WTC11 (cell line): ENCODE results near the gene SLC39A13. TPM values are rescaled to one million over a fixed set of nuclear protein-coding genes. Genes with fewer than 3 reads are reported as not detected.
A peak's percentile ranks its signal among the peaks of the same experiment; 100 is the strongest.

ENCODE experiments used
- ATAC-seq: fragments of 200-7000 bp; cut with Tn5 transposase; 2 replicates; pipeline ENCODE4 v1.10.0; 2021; ENCODE audit warnings: mild to moderate bottlenecking, moderate library complexity
- CTCF ChIA-PET: fragments of 300-600 bp; sonication (Branson Sonifier 250); formaldehyde crosslinking; loops from one replicate; lab custom pipeline; 2021; ENCODE audit warnings: antibody characterized with exemption; lab: Charles Lee
- POLR2A ChIA-PET: fragments of 350-600 bp; sonication (Branson Sonifier 250); formaldehyde crosslinking; loops from one replicate; lab custom pipeline; 2021; ENCODE audit warnings: antibody characterized with exemption; lab: Charles Lee
- DNase-seq: peaks from one replicate; pipeline ENCODE4 v3.0.0; 2021; ENCODE audit warnings: low spot score
- H3K27ac Mint-ChIP-seq: 2 replicates; pipeline ENCODE4 v1.8.0; 2021; ENCODE audit warnings: mixed read lengths
- H3K27me3 Mint-ChIP-seq: 2 replicates; pipeline ENCODE4 v1.8.0; 2021; ENCODE audit warnings: low read depth, mild to moderate bottlenecking, moderate library complexity, mixed read lengths
- H3K36me3 Mint-ChIP-seq: 2 replicates; pipeline ENCODE4 v1.8.0; 2021; ENCODE audit warnings: mixed read lengths
- H3K4me1 Mint-ChIP-seq: 2 replicates; pipeline ENCODE4 v1.8.0; 2022; ENCODE audit warnings: mixed read lengths
- H3K4me3 Mint-ChIP-seq: 2 replicates; pipeline ENCODE4 v1.8.0; 2021; ENCODE audit warnings: mild to moderate bottlenecking, moderate library complexity, mixed read lengths
- H3K9me3 Mint-ChIP-seq: 2 replicates; pipeline ENCODE4 v1.8.0; 2021; ENCODE audit warnings: mixed read lengths
- CREB1 ChIP-seq: sonication (generic); formaldehyde crosslinking; IDR thresholded peaks from 2 replicates; pipeline ENCODE4 v1.8.0; 2023; ENCODE audit warnings: mild to moderate bottlenecking, missing genetic modification reagents
- E2F4 ChIP-seq: sonication (generic); formaldehyde crosslinking; IDR thresholded peaks from 2 replicates; pipeline ENCODE4 v1.8.1; 2022; ENCODE audit warnings: low read depth, mild to moderate bottlenecking, moderate library complexity, missing genetic modification reagents, borderline replicate concordance
- ELF4 ChIP-seq: sonication (generic); formaldehyde crosslinking; IDR thresholded peaks from 2 replicates; pipeline ENCODE4 v1.8.1; 2022; ENCODE audit warnings: low read depth, mild to moderate bottlenecking, moderate library complexity, missing genetic modification reagents
- IRF1 ChIP-seq: sonication (generic); formaldehyde crosslinking; IDR thresholded peaks from 2 replicates; pipeline ENCODE4 v1.8.0; 2023; ENCODE audit warnings: missing genetic modification reagents
- NFE2L1 ChIP-seq: sonication (generic); formaldehyde crosslinking; IDR thresholded peaks from 2 replicates; pipeline ENCODE4 v1.8.1; 2023; ENCODE audit warnings: missing genetic modification reagents
- NR3C1 ChIP-seq: sonication (generic); formaldehyde crosslinking; conservative IDR thresholded peaks from 2 replicates; pipeline ENCODE4 v1.8.1; 2023; ENCODE audit warnings: low read depth, mild to moderate bottlenecking, missing genetic modification reagents
- OVOL2 ChIP-seq: fragments of 250-450 bp; sonication (Bioruptor Pico); IDR thresholded peaks from 2 replicates; pipeline ENCODE4 v1.9.0; 2021; ENCODE audit warnings: mild to moderate bottlenecking, borderline replicate concordance
- PRRX2 ChIP-seq: fragments of 250-450 bp; sonication (Bioruptor Pico); IDR thresholded peaks from 2 replicates; pipeline ENCODE4 v1.8.0; 2021; ENCODE audit warnings: mild to moderate bottlenecking
- TEAD4 ChIP-seq: sonication (generic); formaldehyde crosslinking; IDR thresholded peaks from 2 replicates; pipeline ENCODE4 v1.8.0; 2022; ENCODE audit warnings: mild to moderate bottlenecking, missing genetic modification reagents
- ZNF138 ChIP-seq: sonication (generic); formaldehyde crosslinking; conservative IDR thresholded peaks from 2 replicates; pipeline ENCODE4 v1.8.1; 2022; ENCODE audit warnings: mild to moderate bottlenecking, moderate library complexity, missing genetic modification reagents
- ZNF232 ChIP-seq: sonication (generic); formaldehyde crosslinking; IDR thresholded peaks from 2 replicates; pipeline ENCODE4 v1.8.0; 2022; ENCODE audit warnings: mild to moderate bottlenecking, missing genetic modification reagents
- ZNF263 ChIP-seq: sonication (generic); formaldehyde crosslinking; IDR thresholded peaks from 2 replicates; pipeline ENCODE4 v1.8.1; 2022; ENCODE audit warnings: low read depth, mild to moderate bottlenecking, moderate library complexity, missing genetic modification reagents
- ZNF416 ChIP-seq: fragments of 250-450 bp; sonication (Bioruptor Pico); IDR thresholded peaks from 2 replicates; pipeline ENCODE4 v1.9.0; 2021; ENCODE audit warnings: mild to moderate bottlenecking, inconsistent platforms
- ZSCAN18 ChIP-seq: fragments of 250-450 bp; sonication (Bioruptor Pico); IDR thresholded peaks from 2 replicates; pipeline ENCODE4 v2.1.2; 2022; ENCODE audit warnings: mild to moderate bottlenecking, moderate library complexity
- total RNA-seq: library from RNA; stranded (reverse); gene quantifications from 3 replicates; pipeline ENCODE4 v1.2.3, GENCODE V29; 2021
- TF ChIP-seq, protein P1 (sequence below): fragments of 200-600 bp; IDR thresholded peaks from 2 replicates; pipeline ENCODE4 v1.8.0; 2022; ENCODE audit warnings: antibody characterized with exemption
- TF ChIP-seq, protein P2 (sequence below): sonication (generic); formaldehyde crosslinking; IDR thresholded peaks from 2 replicates; pipeline ENCODE4 v1.8.1; 2022; ENCODE audit warnings: mild to moderate bottlenecking, missing genetic modification reagents, moderate library complexity, borderline replicate concordance
- TF ChIP-seq, protein P3 (sequence below): sonication (generic); formaldehyde crosslinking; IDR thresholded peaks from 2 replicates; pipeline ENCODE4 v1.8.0; 2022; ENCODE audit warnings: mild to moderate bottlenecking, missing genetic modification reagents
- TF ChIP-seq, protein P4 (sequence below): sonication (generic); formaldehyde crosslinking; IDR thresholded peaks from 2 replicates; pipeline ENCODE4 v1.8.1; 2023; ENCODE audit warnings: mild to moderate bottlenecking, missing genetic modification reagents

The SLC39A13 gene
- total RNA-seq, 1 experiment from 2014 or later, result 38.2 TPM

DNA sequence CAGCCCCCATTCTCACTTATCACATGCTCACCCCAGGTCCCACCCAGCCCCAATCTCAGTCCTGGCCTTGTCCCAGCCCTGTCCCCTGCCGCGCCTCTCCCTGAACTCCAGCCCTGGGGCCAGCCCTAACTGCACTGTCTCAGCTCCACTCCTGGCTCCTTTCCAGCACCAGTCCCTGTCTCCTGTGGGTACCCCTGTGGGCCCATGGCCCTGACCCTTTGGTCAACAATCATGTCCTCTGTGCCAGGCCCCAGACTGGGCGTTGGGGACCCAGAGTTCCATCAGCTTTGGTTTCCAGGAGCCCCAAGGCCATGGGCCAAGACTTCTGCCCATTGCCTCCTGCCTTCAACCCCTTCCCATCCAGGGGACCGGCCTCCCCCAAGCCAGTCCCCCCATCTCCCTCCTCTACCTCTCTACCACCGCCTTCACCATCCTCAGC lies 30.8 kb upstream of the SLC39A13 start (continued):
- TF ChIP-seq, protein P1, sequence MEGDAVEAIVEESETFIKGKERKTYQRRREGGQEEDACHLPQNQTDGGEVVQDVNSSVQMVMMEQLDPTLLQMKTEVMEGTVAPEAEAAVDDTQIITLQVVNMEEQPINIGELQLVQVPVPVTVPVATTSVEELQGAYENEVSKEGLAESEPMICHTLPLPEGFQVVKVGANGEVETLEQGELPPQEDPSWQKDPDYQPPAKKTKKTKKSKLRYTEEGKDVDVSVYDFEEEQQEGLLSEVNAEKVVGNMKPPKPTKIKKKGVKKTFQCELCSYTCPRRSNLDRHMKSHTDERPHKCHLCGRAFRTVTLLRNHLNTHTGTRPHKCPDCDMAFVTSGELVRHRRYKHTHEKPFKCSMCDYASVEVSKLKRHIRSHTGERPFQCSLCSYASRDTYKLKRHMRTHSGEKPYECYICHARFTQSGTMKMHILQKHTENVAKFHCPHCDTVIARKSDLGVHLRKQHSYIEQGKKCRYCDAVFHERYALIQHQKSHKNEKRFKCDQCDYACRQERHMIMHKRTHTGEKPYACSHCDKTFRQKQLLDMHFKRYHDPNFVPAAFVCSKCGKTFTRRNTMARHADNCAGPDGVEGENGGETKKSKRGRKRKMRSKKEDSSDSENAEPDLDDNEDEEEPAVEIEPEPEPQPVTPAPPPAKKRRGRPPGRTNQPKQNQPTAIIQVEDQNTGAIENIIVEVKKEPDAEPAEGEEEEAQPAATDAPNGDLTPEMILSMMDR, result no peak
- no peak for TF ChIP-seq ZNF232 (CRISPR knock-in tag)
- no peak for TF ChIP-seq NFE2L1 (CRISPR knock-in tag)
- no peak for TF ChIP-seq TEAD4 (CRISPR knock-in tag)
- TF ChIP-seq, protein P2, sequence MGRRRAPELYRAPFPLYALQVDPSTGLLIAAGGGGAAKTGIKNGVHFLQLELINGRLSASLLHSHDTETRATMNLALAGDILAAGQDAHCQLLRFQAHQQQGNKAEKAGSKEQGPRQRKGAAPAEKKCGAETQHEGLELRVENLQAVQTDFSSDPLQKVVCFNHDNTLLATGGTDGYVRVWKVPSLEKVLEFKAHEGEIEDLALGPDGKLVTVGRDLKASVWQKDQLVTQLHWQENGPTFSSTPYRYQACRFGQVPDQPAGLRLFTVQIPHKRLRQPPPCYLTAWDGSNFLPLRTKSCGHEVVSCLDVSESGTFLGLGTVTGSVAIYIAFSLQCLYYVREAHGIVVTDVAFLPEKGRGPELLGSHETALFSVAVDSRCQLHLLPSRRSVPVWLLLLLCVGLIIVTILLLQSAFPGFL (CRISPR knock-in tag), result no peak

GRCh38 chr11:47378010-47378835 lies 30.2 kb upstream of the SLC39A13 start, which contains the start of gene SPI1:
Gene SPI1, minus strand, starts transcription at chr11:47378547. Its CDS starts 194 bp downstream, at chr11:47378353.
- no peaks in the 10 kb centered on the region; the same call in 1 of the 2 replicates for H3K27me3 Mint-ChIP-seq
- no peaks in the 10 kb centered on the region for H3K36me3 Mint-ChIP-seq
- ATAC-seq (peak; percentile 7; the same call in 1 of the 2 replicates), DNase-seq (no peak)
- no peak within 1 kb of the TSS for H3K4me3 Mint-ChIP-seq
- peaks cover 2% of the 10 kb centered on the region; the same call in 1 of the 2 replicates for H3K4me1 Mint-ChIP-seq
- H3K9me3 Mint-ChIP-seq, result no peaks in the 10 kb centered on the region
- no peak for TF ChIP-seq E2F4 (CRISPR knock-in tag)
- no peak within 1 kb of the TSS for H3K27ac Mint-ChIP-seq
- POLR2A ChIA-PET, result no interaction called here
- CTCF ChIA-PET, result interaction anchor here (0.8 to 0.9 kb wide), 2 partner anchors 23 to 76 kb away, joined by 3 to 6 read pairs; no protein-coding TSS in a partner anchor

DNA sequence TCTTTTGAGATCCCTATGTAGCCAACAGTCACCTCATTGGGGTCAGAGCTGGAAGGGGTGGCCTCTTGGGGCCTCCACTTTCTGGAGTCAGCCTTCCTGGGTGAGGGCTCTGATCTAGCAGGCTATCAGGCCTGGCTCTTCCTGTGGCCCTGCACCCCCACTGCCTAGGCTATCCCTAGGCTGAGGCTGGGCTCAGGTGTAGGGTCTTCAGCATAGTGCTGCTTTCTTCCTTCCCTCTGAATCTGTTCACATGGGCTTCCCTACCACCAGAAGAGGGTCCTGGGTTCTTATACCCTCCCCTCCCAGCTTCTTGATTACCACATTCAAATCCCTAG lies 29.6 kb upstream of the SLC39A13 start:
- ATAC-seq (no peak), DNase-seq (no peak)
- TF ChIP-seq OVOL2 (CRISPR knock-in tag) (no peak), TEAD4 (CRISPR knock-in tag) (no peak), ZNF263 (CRISPR knock-in tag) (no peak), NR3C1 (no peak), ZNF416 (CRISPR knock-in tag) (no peak), ZSCAN18 (CRISPR knock-in tag) (no peak), ZNF138 (CRISPR knock-in tag) (no peak), PRRX2 (CRISPR knock-in tag) (no peak), CREB1 (no peak), ELF4 (no peak), IRF1 (no peak)
- TF ChIP-seq, protein P3, sequence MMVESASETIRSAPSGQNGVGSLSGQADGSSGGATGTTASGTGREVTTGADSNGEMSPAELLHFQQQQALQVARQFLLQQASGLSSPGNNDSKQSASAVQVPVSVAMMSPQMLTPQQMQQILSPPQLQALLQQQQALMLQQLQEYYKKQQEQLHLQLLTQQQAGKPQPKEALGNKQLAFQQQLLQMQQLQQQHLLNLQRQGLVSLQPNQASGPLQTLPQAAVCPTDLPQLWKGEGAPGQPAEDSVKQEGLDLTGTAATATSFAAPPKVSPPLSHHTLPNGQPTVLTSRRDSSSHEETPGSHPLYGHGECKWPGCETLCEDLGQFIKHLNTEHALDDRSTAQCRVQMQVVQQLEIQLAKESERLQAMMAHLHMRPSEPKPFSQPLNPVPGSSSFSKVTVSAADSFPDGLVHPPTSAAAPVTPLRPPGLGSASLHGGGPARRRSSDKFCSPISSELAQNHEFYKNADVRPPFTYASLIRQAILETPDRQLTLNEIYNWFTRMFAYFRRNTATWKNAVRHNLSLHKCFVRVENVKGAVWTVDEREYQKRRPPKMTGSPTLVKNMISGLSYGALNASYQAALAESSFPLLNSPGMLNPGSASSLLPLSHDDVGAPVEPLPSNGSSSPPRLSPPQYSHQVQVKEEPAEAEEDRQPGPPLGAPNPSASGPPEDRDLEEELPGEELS (CRISPR knock-in tag), result no peak
- TF ChIP-seq, protein P4, sequence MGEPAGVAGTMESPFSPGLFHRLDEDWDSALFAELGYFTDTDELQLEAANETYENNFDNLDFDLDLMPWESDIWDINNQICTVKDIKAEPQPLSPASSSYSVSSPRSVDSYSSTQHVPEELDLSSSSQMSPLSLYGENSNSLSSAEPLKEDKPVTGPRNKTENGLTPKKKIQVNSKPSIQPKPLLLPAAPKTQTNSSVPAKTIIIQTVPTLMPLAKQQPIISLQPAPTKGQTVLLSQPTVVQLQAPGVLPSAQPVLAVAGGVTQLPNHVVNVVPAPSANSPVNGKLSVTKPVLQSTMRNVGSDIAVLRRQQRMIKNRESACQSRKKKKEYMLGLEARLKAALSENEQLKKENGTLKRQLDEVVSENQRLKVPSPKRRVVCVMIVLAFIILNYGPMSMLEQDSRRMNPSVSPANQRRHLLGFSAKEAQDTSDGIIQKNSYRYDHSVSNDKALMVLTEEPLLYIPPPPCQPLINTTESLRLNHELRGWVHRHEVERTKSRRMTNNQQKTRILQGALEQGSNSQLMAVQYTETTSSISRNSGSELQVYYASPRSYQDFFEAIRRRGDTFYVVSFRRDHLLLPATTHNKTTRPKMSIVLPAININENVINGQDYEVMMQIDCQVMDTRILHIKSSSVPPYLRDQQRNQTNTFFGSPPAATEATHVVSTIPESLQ (CRISPR knock-in tag), result no peak
- TF ChIP-seq, protein P2 (CRISPR knock-in tag), result no peak
- Mint-ChIP-seq H3K27me3 (no peaks in the 10 kb centered on the region; the same call in 1 of the 2 replicates), H3K4me1 (peaks cover 2% of the 10 kb centered on the region; the same call in 1 of the 2 replicates), H3K36me3 (no peaks in the 10 kb centered on the region), H3K9me3 (no peaks in the 10 kb centered on the region), H3K4me3 (no peak overlapping the region), H3K27ac (no peak overlapping the region)
- POLR2A ChIA-PET, result no interaction called here
- CTCF ChIA-PET, result interaction anchor here (0.8 to 0.9 kb wide), 2 partner anchors 24 to 76 kb away, joined by 3 to 6 read pairs; no protein-coding TSS in a partner anchor
